CD14-positive monocyte (primary cell): ENCODE data around the gene OAS2. TPM values are rescaled to one million over a fixed set of nuclear protein-coding genes. Genes with fewer than 3 reads are reported as not detected.

Experiments
- DNase-seq, 3 donors: peaks; one replicate each; pipeline ENCODE4 v3.0.0-alpha.2; 2011 to 2022
- H2AFZ ChIP-seq: 2 replicates; pipeline ENCODE4 v1.6.0; 2012; ENCODE audit warnings: mild to moderate bottlenecking, low read depth, low read length, inconsistent platforms; ENCODE audit not compliant: insufficient read depth, poor library complexity, severe bottlenecking
- H3K27ac ChIP-seq, 2 donors: 1 replicate in 1 of 2; 2 replicates in 1 of 2; pipeline ENCODE4 v1.5.1; 2012 to 2013; ENCODE audit warnings: low read length in 2 of 2, control low read depth in 1 of 2, inconsistent platforms in 1 of 2, low read depth in 1 of 2, mild to moderate bottlenecking in 1 of 2
- H3K27me3 ChIP-seq, 2 donors: one replicate each; pipeline versions ENCODE4 v1.6.0 to v1.6.1; 2011 to 2013; ENCODE audit warnings: low read length in 2 of 2; ENCODE audit not compliant: control insufficient read depth in 2 of 2, insufficient read depth in 2 of 2
- H3K36me3 ChIP-seq, 2 donors: replicated peaks in 1 of 2; 1 replicate in 1 of 2; 2 replicates in 1 of 2; pipeline versions ENCODE4 v1.5.1 to v1.6.1; 2012 to 2013; ENCODE audit warnings: low read length in 2 of 2, control low read depth in 1 of 2, inconsistent platforms in 1 of 2, mild to moderate bottlenecking in 1 of 2; ENCODE audit not compliant: insufficient read depth in 2 of 2, control insufficient read depth in 1 of 2
- H3K4me1 ChIP-seq, 2 donors: 1 replicate in 1 of 2; 2 replicates in 1 of 2; pipeline versions ENCODE4 v1.5.1 to v1.6.1; 2012 to 2013; ENCODE audit warnings: low read length in 2 of 2, control low read depth in 1 of 2, inconsistent platforms in 1 of 2, mild to moderate bottlenecking in 1 of 2, moderate library complexity in 1 of 2; ENCODE audit not compliant: insufficient read depth in 2 of 2, control insufficient read depth in 1 of 2
- H3K4me2 ChIP-seq: replicated peaks from 2 replicates; pipeline ENCODE3; 2012; ENCODE audit warnings: low read length, moderate library complexity, mild to moderate bottlenecking; ENCODE audit not compliant: poor library complexity, severe bottlenecking; ENCODE audit errors: extremely low read depth
- H3K4me3 ChIP-seq, 3 experiments: fragments of 200-600 bp in 1 of 3; sonication (generic) in 1 of 3; replicated peaks in 1 of 3; 1 replicate in 2 of 3; 2 replicates in 1 of 3; pipeline ENCODE4 v1.5.1; 2011 to 2013; ENCODE audit warnings: low read length in 3 of 3, mild to moderate bottlenecking in 3 of 3, control low read depth in 2 of 3, low read depth in 2 of 3, inconsistent platforms in 1 of 3, moderate library complexity in 1 of 3
- H3K79me2 ChIP-seq: 2 replicates; pipeline ENCODE4 v1.6.0; 2012; ENCODE audit warnings: mild to moderate bottlenecking, control low read depth, inconsistent platforms, low read length, moderate library complexity; ENCODE audit not compliant: insufficient read depth
- H3K9ac ChIP-seq: 2 replicates; pipeline ENCODE4 v1.6.0; 2017; ENCODE audit warnings: low read length, mild to moderate bottlenecking; ENCODE audit not compliant: insufficient read depth, poor library complexity, severe bottlenecking
- H3K9me3 ChIP-seq, 2 donors: replicated peaks in 1 of 2; 1 replicate in 1 of 2; 2 replicates in 1 of 2; pipeline versions ENCODE4 v1.5.1 to v1.6.1; 2012 to 2013; ENCODE audit warnings: low read length in 2 of 2, control low read depth in 1 of 2; ENCODE audit not compliant: control insufficient read depth in 1 of 2, insufficient read depth in 1 of 2
- H4K20me1 ChIP-seq: 2 replicates; pipeline ENCODE4 v1.6.0; 2012; ENCODE audit warnings: mild to moderate bottlenecking, low read length, control low read depth, moderate library complexity; ENCODE audit not compliant: insufficient read depth
- H3K27ac Mint-ChIP-seq, 7 donors: one replicate each; pipeline ENCODE4 v1.8.0; 2020; ENCODE audit warnings: mild to moderate bottlenecking in 7 of 7, mixed read lengths in 7 of 7, moderate library complexity in 6 of 7, inconsistent platforms in 2 of 7
- H3K27me3 Mint-ChIP-seq, 3 donors: one replicate each; pipeline ENCODE4 v1.8.0; 2021 to 2022; ENCODE audit warnings: low read depth in 3 of 3, mild to moderate bottlenecking in 3 of 3, mixed read lengths in 3 of 3, moderate library complexity in 3 of 3, inconsistent platforms in 1 of 3
- H3K36me3 Mint-ChIP-seq, 2 donors: one replicate each; pipeline ENCODE4 v1.8.0; 2020; ENCODE audit warnings: mixed read lengths in 2 of 2, inconsistent platforms in 1 of 2, mild to moderate bottlenecking in 1 of 2
- H3K4me1 Mint-ChIP-seq: one replicate; pipeline ENCODE4 v1.8.0; 2020; ENCODE audit warnings: mild to moderate bottlenecking, mixed read lengths
- H3K4me3 Mint-ChIP-seq, 2 donors: one replicate each; pipeline ENCODE4 v1.8.0; 2020; ENCODE audit warnings: mild to moderate bottlenecking in 2 of 2, mixed read lengths in 2 of 2, moderate library complexity in 1 of 2
- H3K9me3 Mint-ChIP-seq, 7 donors: one replicate each; pipeline ENCODE4 v1.8.0; 2020 to 2022; ENCODE audit warnings: mixed read lengths in 7 of 7, mild to moderate bottlenecking in 6 of 7, moderate library complexity in 6 of 7, inconsistent platforms in 2 of 7
- WGBS: methylation state at CpG from one replicate; pipeline ENCODE4 v1.1.5; 2013; ENCODE audit warnings: missing lambda C conversion rate; ENCODE audit not compliant: insufficient coverage; 5-methylcytosine and 5-hydroxymethylcytosine counted together
- intact Hi-C, 2 donors: fragments of 100-400 bp; cut with micrococcal nuclease; formaldehyde crosslinking; loops; one replicate each; pipeline versions ENCODE4 v1.15.0 to v1.15.1; 2023
- polyA plus RNA-seq, 3 donors: library from polyadenylated mRNA; depleted of rRNA in 1 of 3; unstranded in 2 of 3; stranded (reverse) in 1 of 3; fragments of 300-500 nt in 2 of 3; fragments of >200 nt in 1 of 3; fragmentation: Illumina TruSeq in 2 of 3; gene quantifications; 1 replicate in 2 of 3; 2 replicates in 1 of 3; pipeline ENCODE4 v1.2.3, GENCODE V29; 2012 to 2021
- TF ChIP-seq, protein P1 (sequence below): fragments of 200-600 bp; IDR thresholded peaks from one replicate; pipeline ENCODE4 v1.8.0; 2022; ENCODE audit warnings: antibody characterized with exemption, mild to moderate bottlenecking

Gene OAS2
- polyA plus RNA-seq, 3 donors: 27.7 to 55.9 (median 40.1) TPM

DNA sequence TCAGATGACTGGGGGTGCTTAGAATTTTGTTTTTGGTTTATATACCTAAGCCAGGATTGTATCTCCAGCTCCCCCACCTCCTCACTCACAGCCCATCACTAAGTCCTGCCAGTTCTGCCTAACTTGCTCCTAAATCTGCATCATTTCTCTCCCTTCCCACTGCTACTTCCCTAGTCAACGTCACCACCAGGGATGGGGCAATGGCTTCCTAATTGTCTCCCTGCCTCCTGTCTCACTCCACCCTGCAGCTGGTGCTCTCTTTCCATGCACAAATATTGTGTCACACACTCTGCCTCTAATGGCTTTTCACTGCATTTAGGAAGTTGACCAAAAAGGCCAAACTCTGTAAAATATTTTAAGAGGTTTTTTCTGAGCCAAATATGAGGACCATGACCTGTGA is 11.5 kb downstream of the OAS2 start:
- Histone ChIP-seq H3K9ac (no peak overlapping the region), H3K36me3 (peaks cover 47 to 88% of the 10 kb centered on the region in 2 donors), H3K79me2 (peaks cover 21% of the 10 kb centered on the region), H3K4me3 (no peak overlapping the region), H3K27ac (no peak overlapping the region), H3K4me2 (no peak overlapping the region), H3K9me3 (peaks cover 0 to 2% of the 10 kb centered on the region in 2 donors), H3K4me1 (no peaks in the 10 kb centered on the region), H4K20me1 (peaks cover 60% of the 10 kb centered on the region), H3K27me3 (no peaks in the 10 kb centered on the region), H2AFZ (no peak overlapping the region)
- peaks cover 71 to 79% of the 10 kb centered on the region in 2 donors for H3K36me3 Mint-ChIP-seq
- H3K4me3 Mint-ChIP-seq: no peak overlapping the region
- peak overlapping the region in 2 of 7 donors; percentile 10 to 11 for H3K27ac Mint-ChIP-seq
- 0% methylated on average over 1 of the region's 1 CpG for WGBS
- H3K4me1 Mint-ChIP-seq: peaks cover 2% of the 10 kb centered on the region
- intact Hi-C loops: loop anchor here in 1 of 2 donors (5.0 kb wide), 1 partner anchor 182 kb away; no protein-coding TSS in a partner anchor
- no peaks in the 10 kb centered on the region for H3K27me3 Mint-ChIP-seq
- DNase-seq: no peak
- TF ChIP-seq, protein P1, sequence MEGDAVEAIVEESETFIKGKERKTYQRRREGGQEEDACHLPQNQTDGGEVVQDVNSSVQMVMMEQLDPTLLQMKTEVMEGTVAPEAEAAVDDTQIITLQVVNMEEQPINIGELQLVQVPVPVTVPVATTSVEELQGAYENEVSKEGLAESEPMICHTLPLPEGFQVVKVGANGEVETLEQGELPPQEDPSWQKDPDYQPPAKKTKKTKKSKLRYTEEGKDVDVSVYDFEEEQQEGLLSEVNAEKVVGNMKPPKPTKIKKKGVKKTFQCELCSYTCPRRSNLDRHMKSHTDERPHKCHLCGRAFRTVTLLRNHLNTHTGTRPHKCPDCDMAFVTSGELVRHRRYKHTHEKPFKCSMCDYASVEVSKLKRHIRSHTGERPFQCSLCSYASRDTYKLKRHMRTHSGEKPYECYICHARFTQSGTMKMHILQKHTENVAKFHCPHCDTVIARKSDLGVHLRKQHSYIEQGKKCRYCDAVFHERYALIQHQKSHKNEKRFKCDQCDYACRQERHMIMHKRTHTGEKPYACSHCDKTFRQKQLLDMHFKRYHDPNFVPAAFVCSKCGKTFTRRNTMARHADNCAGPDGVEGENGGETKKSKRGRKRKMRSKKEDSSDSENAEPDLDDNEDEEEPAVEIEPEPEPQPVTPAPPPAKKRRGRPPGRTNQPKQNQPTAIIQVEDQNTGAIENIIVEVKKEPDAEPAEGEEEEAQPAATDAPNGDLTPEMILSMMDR: no peak
- peaks cover 0 to 7% (median 2%) of the 10 kb centered on the region in 7 donors for H3K9me3 Mint-ChIP-seq

DNA sequence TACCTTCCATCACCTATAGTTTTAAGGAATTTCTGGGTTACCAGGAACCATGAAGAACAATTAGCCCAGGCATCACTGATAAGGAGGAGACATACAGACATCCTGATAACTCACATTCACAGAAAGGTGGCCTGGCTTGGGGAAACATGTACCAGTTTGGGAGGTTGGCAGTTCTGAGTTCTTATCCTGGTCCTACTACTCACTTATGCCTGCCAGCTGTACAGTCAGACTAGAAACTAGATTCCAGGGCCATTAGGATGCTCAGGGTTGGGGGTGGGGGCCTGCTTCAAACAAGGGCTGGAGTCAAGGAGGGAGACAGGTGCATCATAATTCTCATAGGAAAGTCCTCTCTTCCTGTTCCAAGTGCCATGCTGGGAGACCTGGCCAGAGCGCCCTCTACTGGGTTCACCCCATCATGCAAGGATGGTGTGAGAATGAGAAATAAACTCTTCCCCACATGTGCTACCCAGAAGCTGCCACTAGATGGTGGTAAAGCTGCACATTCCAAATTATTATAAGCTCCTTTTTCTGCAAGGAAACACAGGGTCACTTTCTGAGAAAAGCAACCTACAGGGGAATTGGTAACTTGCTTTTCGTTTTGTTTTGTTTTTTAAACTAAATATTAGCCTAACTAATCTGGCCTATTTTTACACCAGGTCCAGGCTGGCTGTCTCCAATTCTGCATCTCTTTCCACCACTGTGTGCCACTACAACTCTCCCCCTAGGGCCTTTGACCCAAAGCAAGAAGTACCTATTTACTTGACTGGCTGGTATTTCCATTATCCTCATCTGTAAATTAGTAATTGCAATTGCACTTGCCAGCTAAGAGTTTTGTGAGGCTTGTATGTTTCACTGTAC is 14.5 kb downstream of the OAS2 start:
- Histone ChIP-seq H3K4me2 (no peak overlapping the region), H2AFZ (no peak overlapping the region), H3K27ac (no peak overlapping the region), H3K27me3 (no peaks in the 10 kb centered on the region), H3K4me1 (no peaks in the 10 kb centered on the region), H4K20me1 (peaks cover 32% of the 10 kb centered on the region), H3K36me3 (peaks cover 63 to 97% of the 10 kb centered on the region in 2 donors), H3K4me3 (no peak overlapping the region), H3K79me2 (no peaks in the 10 kb centered on the region), H3K9ac (no peak overlapping the region), H3K9me3 (peaks cover 0 to 5% of the 10 kb centered on the region in 2 donors)
- WGBS: no CpG with 5 or more reads among the region's 2 CpGs
- Mint-ChIP-seq H3K4me3 (no peak overlapping the region), H3K4me1 (peaks cover 2% of the 10 kb centered on the region), H3K9me3 (peaks cover 0 to 5% (median 4%) of the 10 kb centered on the region in 7 donors), H3K36me3 (peaks cover 75 to 84% of the 10 kb centered on the region in 2 donors), H3K27ac (peak overlapping the region in 1 of 7 donors; percentile 58), H3K27me3 (no peaks in the 10 kb centered on the region)
- intact Hi-C loops: loop anchor here (2.0 to 5.0 kb wide), 2 partner anchors 36 to 180 kb away; no protein-coding TSS in a partner anchor
- TF ChIP-seq, protein P1: peak; percentile 92
- peak; percentile 42 to 62 (median 42) for DNase-seq
